HL-60 (cell line): ENCODE data around the gene ELAC2.

Experiments
- CTCF ChIP-seq: IDR thresholded peaks from one replicate; pipeline ENCODE4 v1.5.1; 2011; ENCODE audit warnings: low read length, control low read depth, inconsistent platforms; ENCODE audit not compliant: insufficient read depth
- GABPA ChIP-seq: IDR thresholded peaks from 2 replicates; pipeline ENCODE4 v1.6.1; 2012; ENCODE audit warnings: low read depth
- REST ChIP-seq: IDR thresholded peaks from 2 replicates; pipeline ENCODE4 v1.6.1; 2012; ENCODE audit warnings: low read depth; ENCODE audit not compliant: insufficient replicate concordance

DNA sequence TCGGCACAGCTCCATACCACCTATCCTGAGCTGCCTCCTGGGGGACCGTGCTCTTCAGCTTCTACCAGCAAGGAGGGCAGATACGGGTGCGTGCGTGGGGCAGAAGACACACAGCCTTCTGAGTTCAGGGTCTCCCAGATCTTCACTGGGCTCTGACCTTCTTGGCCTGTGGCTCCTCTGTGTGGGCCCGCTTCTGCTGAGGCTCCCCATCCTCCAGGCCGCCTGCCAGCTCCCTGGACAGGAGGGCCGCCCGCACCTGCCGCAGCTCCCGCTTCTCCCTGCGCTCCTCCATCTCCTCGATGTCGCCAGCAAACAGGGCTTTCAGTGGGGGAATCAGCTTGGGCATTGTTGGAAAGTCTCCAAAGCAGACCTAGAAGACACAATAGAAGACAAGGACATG is 25.2 kb downstream of the ELAC2 start:
- TF ChIP-seq GABPA, result no peak
- no peak for TF ChIP-seq CTCF
- no peak for TF ChIP-seq REST
